ENCODE measurements around the gene RBM47. TPM values are rescaled to one million over a fixed set of nuclear protein-coding genes. Genes with fewer than 3 reads are reported as not detected.

The RBM47 gene
- total and polyA plus RNA-seq, 10 of the 15 experiments (the other 5 are each of a cell fraction or from before 2014, with no cell fraction given), result 7.9 to 45.0 (median 28.7) TPM

DNA sequence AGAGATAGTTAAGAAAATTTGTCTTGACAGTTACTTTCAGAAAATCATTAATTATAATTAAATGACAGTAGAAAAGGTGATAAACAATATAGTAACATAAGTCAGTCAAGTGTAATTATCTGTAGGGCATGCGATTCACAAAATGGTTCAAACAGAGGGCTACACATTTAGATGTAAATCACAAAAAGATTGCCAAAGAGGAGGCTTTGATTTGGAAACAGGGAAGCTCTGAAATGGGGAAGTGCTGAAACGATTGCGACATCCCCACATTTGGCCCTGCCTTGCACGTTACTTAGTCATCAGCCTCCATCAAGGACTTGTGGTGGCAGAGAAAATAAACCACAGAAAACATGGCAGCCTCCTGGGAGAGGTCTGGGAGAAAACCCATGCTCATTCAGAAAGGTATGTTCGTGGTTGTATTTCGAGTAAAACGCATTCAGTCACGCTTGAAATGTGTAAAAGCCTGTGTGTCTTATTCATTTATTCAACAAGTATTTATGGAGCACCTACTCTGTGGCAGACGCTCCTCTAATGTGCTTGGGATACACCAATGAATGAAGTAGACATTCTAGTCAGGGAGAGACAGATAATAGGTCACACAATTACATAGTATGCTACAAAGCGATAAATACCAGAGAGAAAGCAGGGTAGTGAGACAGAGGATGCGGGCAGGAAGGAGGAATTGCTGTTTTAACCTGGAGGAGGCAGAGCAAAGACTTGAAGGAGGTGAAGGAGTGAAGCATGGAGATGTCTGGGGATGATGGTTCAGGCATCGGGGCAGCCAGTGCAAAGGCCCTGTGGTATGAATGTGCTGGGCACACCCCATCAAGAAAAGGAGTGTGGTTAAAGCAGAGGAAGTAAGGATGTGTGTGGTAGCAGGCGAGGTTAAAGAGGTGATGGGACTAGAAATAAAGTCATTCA lies 7.8 kb downstream of the RBM47 start (continued):
- TF ChIP-seq RUNX3 (IDR thresholded peaks at IDR 0.05; ENCODE audit: low read length) (peak; percentile 97), IKZF1 (conservative IDR thresholded peaks at IDR 0.05) (peak; percentile 96), POU2F2 (IDR thresholded peaks at IDR 0.05; ENCODE audit: borderline replicate concordance, low read depth, low read length) (peak; percentile 89; the same call in 1 of the 3 replicates), MYB (IDR thresholded peaks at IDR 0.05; ENCODE audit: borderline replicate concordance, low read depth, low read length) (no peak), BMI1 (IDR thresholded peaks at IDR 0.05; ENCODE audit: borderline replicate concordance) (0 out of 2 replicates have a peak, but pooled peaks have one; percentile 59), CEBPB (IDR thresholded peaks at IDR 0.05; ENCODE audit: borderline replicate concordance in 1 of 2, low read depth in 2 of 2, low read length in 2 of 2) (peak; percentile 99 to 100), TCF7 (IDR thresholded peaks at IDR 0.05; ENCODE audit: borderline replicate concordance) (no peak), ZBED1 (IDR thresholded peaks at IDR 0.05; ENCODE audit: borderline replicate concordance) (peak; percentile 77; the same call in 1 of the 2 replicates), ATF7 (IDR thresholded peaks at IDR 0.05; ENCODE audit: low read depth) (peak; percentile 93)

DNA sequence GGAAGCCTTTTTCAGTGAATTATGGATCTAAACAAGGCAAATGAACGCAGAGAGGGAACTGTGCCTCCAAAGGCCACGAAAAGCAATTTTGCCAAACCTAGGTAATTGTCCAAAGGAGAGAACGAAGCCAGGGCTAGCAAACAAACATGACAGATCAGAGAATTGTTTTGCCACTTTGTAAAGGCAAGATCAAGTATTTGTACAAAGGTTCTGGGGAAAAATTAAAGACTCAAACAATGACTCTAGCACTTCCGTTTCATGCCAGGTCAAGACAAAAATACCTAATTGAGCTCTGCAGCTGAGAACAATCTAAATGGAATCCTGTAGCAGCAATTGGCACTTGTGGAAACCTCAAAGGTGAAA lies 8.5 kb downstream of the RBM47 start:
- POLR2A ChIA-PET, result interaction anchor here (1.0 to 3.3 kb wide), 8 partner anchors 9 to 59 kb away, joined by 3 to 15 read pairs (median 6); partner anchors contain the start of gene RBM47
- Histone ChIP-seq H3K9ac (ENCODE audit: control insufficient read depth, insufficient read depth, low read length) (peak overlapping the region; percentile 67), H3K4me3 (peak overlapping the region; percentile 27; the same call in 1 of the 2 replicates), H3K79me2 (ENCODE audit: control insufficient read depth, insufficient read depth, low read length) (peaks cover 88% of the 10 kb centered on the region), H3K4me2 (ENCODE audit: control insufficient read depth, insufficient read depth) (peak overlapping the region; percentile 64), H3K36me3 (ENCODE audit: control insufficient read depth in 2 of 2, insufficient read depth in 2 of 2, low read length in 1 of 2) (peaks cover 0 to 9% of the 10 kb centered on the region in 2 experiments; a peak in 3 of 4 replicates), H3K27me3 (replicated peaks in 1 of 2; ENCODE audit: control insufficient read depth in 2 of 2, insufficient read depth in 2 of 2, low read length in 1 of 2) (no peaks in the 10 kb centered on the region), H3K27ac (ENCODE audit: control insufficient read depth, insufficient read depth) (peak overlapping the region; percentile 93), H4K20me1 (ENCODE audit: control insufficient read depth, insufficient read depth) (no peaks in the 10 kb centered on the region), H3K4me1 (ENCODE audit: control insufficient read depth, insufficient read depth, low read length) (peaks cover 38% of the 10 kb centered on the region), H3K9me3 (replicated peaks; ENCODE audit: control insufficient read depth, insufficient read depth, low read length) (no peaks in the 10 kb centered on the region), H2AFZ (ENCODE audit: control insufficient read depth, low read depth, low read length) (no peak overlapping the region)
- RAD21 ChIA-PET (ENCODE audit: unreplicated experiment), result interaction anchor here (0.7 to 3.5 kb wide), 16 partner anchors 10 to 304 kb away, joined by 3 to 26 read pairs (median 6); no protein-coding TSS in a partner anchor
- CTCF ChIA-PET, result interaction anchor here (1.9 kb wide), 1 partner anchor 44 kb away, joined by 5 read pairs; no protein-coding TSS in a partner anchor
- FAIRE-seq (peak; percentile 62), DNase-seq (ENCODE audit: low read depth, low spot score) (peak; percentile 72), ATAC-seq (peak; percentile 37)
- no TSS peak for BruUV-seq (replicated peaks)
- intact Hi-C loops (cut with micrococcal nuclease; ENCODE audit: unreplicated experiment) (loop anchor here (1.0 to 10.0 kb wide), 4 partner anchors 44 to 424 kb away; partner anchors contain the start of gene RHOH), in situ Hi-C loops (cut with MboI) (no loop called here)
- WGBS (ENCODE audit: insufficient coverage, insufficient replicate concordance, low lambda C conversion rate, missing lambda C conversion rate), result 20% methylated on average over 4 of the region's 4 CpGs
- SMC1A ChIA-PET (ENCODE audit: uncharacterized antibody, unreplicated experiment), result interaction anchor here (0.6 to 12.9 kb wide), 16 partner anchors 9 to 371 kb away, joined by 3 to 215 read pairs (median 6); no protein-coding TSS in a partner anchor
- TF ChIP-seq, protein P1, sequence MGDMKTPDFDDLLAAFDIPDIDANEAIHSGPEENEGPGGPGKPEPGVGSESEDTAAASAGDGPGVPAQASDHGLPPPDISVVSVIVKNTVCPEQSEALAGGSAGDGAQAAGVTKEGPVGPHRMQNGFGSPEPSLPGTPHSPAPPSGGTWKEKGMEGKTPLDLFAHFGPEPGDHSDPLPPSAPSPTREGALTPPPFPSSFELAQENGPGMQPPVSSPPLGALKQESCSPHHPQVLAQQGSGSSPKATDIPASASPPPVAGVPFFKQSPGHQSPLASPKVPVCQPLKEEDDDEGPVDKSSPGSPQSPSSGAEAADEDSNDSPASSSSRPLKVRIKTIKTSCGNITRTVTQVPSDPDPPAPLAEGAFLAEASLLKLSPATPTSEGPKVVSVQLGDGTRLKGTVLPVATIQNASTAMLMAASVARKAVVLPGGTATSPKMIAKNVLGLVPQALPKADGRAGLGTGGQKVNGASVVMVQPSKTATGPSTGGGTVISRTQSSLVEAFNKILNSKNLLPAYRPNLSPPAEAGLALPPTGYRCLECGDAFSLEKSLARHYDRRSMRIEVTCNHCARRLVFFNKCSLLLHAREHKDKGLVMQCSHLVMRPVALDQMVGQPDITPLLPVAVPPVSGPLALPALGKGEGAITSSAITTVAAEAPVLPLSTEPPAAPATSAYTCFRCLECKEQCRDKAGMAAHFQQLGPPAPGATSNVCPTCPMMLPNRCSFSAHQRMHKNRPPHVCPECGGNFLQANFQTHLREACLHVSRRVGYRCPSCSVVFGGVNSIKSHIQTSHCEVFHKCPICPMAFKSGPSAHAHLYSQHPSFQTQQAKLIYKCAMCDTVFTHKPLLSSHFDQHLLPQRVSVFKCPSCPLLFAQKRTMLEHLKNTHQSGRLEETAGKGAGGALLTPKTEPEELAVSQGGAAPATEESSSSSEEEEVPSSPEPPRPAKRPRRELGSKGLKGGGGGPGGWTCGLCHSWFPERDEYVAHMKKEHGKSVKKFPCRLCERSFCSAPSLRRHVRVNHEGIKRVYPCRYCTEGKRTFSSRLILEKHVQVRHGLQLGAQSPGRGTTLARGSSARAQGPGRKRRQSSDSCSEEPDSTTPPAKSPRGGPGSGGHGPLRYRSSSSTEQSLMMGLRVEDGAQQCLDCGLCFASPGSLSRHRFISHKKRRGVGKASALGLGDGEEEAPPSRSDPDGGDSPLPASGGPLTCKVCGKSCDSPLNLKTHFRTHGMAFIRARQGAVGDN (IDR thresholded peaks at IDR 0.05), result peak; percentile 70
- no peak for TF ChIP-seq TCF3 (IDR thresholded peaks at IDR 0.05; ENCODE audit: borderline replicate concordance, insufficient read depth, low read depth, low read length)
- no peak for TF ChIP-seq MYC (IDR thresholded peaks at IDR 0.05; ENCODE audit: insufficient read depth, insufficient read length, insufficient replicate concordance, low read length, severe bottlenecking)
- peak; percentile 76; the same call in 1 of the 2 replicates for TF ChIP-seq SMARCA5 (IDR thresholded peaks at IDR 0.05)
- no peak for TF ChIP-seq ZNF384 (IDR thresholded peaks at IDR 0.05; ENCODE audit: borderline replicate concordance, low read depth, low read length)
- peak; percentile 40; the same call in 1 of the 2 replicates for TF ChIP-seq FOXM1 (IDR thresholded peaks at IDR 0.05; ENCODE audit: low read depth, low read length)
- peak; percentile 63; the same call in 1 of the 2 replicates for TF ChIP-seq TCF12 (IDR thresholded peaks at IDR 0.05; ENCODE audit: low read depth, low read length)

Measured in GM12878 (cell line).